HAP-1 (cell line): ENCODE data around the gene FKBP7.

Experiments
- DNase-seq, 2 experiments: peaks; one replicate each; pipeline ENCODE4 v3.0.0-alpha.2; 2016 to 2020; ENCODE audit warnings: low spot score in 2 of 2
- H3K27me3 ChIP-seq: fragments of 250-450 bp; sonication (Bioruptor Pico); 2 replicates; pipeline ENCODE4 v1.5.1; 2020; ENCODE audit warnings: low read depth, mild to moderate bottlenecking, moderate library complexity
- H3K36me3 ChIP-seq: fragments of 250-450 bp; sonication (Bioruptor Pico); replicated peaks from 2 replicates; pipeline ENCODE4 v1.5.1; 2020; ENCODE audit warnings: mild to moderate bottlenecking
- H3K4me1 ChIP-seq: fragments of 250-450 bp; sonication (Bioruptor Pico); 2 replicates; pipeline ENCODE4 v1.5.1; 2020; ENCODE audit warnings: mild to moderate bottlenecking
- H3K4me3 ChIP-seq: fragments of 250-450 bp; sonication (Bioruptor Pico); 2 replicates; pipeline ENCODE4 v1.5.1; 2020; ENCODE audit warnings: mild to moderate bottlenecking, moderate library complexity
- H3K9me3 ChIP-seq: fragments of 250-450 bp; sonication (Bioruptor Pico); 2 replicates; pipeline ENCODE4 v1.5.1; 2020; ENCODE audit warnings: mild to moderate bottlenecking, moderate library complexity
- in situ Hi-C: fragments of 300-500 bp; cut with MboI; formaldehyde crosslinking; loops from 3 replicates; pipeline ENCODE4 v1.14.3; 2020; ENCODE audit warnings: low sequenced_read_pairs, inconsistent platforms, mixed read lengths

FKBP7 gene

DNA sequence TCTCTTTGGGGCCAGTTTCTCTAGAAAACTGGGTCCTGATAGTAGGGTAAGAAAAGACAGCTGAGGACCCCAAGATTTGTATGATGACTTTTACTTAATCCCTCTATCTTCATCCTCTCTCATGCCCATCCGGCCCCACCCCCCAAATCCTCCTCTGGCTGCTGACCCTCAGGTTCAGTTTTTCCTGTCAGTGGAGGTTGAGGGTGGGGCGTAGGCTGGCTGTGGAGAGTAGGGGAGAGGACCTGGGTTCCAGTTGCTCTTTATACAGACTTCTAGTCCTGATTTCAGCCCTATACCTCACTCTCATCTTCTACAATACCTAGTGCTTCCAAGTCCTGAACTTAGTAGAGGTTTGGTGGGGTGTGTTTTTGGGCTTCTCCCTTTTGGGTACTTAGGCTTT, 30.2 kb upstream of the FKBP7 start:
- no peak overlapping the region for H3K4me3 ChIP-seq
- DNase-seq = no peak
- H3K27me3 ChIP-seq = no peaks in the 10 kb centered on the region
- peaks cover 4% of the 10 kb centered on the region for H3K36me3 ChIP-seq
- H3K4me1 ChIP-seq = peaks cover 23% of the 10 kb centered on the region
- H3K9me3 ChIP-seq = no peaks in the 10 kb centered on the region
- in situ Hi-C loops = no loop called here

DNA sequence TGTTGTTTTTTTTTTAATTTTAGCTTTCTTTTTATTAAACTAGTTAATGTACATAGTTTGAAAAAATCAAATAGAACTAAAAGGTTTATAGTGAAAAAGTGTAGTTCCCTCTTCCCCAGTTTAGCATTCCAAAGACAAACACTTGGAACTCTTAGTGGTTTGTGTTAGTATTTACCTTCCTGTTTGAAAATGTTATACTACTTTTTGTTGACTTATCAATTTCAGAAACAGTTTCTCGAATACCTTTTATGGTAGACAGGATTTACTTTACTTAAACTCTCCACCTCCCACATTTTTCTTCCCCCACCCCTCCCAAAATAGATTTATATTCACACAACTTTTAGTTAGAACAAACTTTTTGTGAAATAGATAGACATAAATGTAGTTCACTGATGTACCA, 28.5 kb upstream of the FKBP7 start:
- in situ Hi-C loops = no loop called here
- Histone ChIP-seq H3K9me3 (no peaks in the 10 kb centered on the region), H3K36me3 (peaks cover 18% of the 10 kb centered on the region), H3K4me1 (peaks cover 18% of the 10 kb centered on the region), H3K27me3 (no peaks in the 10 kb centered on the region), H3K4me3 (no peak overlapping the region)
- no peak for DNase-seq

DNA sequence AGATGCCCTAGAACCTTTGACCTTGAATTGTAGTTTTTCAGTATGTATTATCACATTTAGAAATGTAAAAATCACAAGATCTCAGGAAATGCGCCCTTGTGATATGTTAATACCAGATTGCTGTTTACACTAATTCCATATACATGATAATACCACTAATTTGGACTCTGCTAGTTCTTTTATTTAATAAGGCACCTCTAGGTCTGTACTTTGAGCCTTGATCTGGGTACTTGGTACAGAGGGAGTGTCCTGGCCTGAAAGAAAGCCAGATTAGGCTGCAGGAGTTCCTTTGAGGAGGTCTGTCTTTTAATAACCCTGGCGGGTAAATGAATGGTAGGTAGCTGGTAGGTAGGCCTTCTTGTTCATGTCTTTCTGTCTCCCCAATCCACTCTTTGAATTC, 28.1 kb upstream of the FKBP7 start:
- in situ Hi-C loops = no loop called here
- H3K36me3 ChIP-seq = peaks cover 22% of the 10 kb centered on the region
- H3K4me1 ChIP-seq = peaks cover 18% of the 10 kb centered on the region
- no peak overlapping the region for H3K4me3 ChIP-seq
- no peaks in the 10 kb centered on the region for H3K9me3 ChIP-seq
- peak; percentile 49 to 84 for DNase-seq
- H3K27me3 ChIP-seq = no peaks in the 10 kb centered on the region

DNA sequence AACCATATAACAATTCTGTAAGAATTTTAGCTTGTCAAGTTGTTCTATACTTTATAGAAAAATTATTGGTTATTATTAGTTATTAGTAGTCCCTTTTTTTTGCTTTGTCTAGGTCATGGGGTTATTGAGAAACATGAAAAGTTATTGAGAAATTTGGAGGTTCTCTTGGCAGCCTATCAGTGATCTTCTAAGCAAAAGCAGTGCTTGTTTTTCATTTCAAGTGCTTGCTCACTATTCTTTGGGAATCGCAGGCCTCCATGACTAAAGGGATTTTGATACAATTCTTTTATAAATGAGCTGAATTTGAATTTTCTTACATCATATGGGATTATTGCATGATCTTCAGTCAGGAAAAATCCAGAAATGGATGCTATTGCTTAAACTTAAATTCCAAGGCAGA, 27.7 kb upstream of the FKBP7 start:
- Histone ChIP-seq H3K4me1 (peaks cover 18% of the 10 kb centered on the region), H3K27me3 (no peaks in the 10 kb centered on the region), H3K36me3 (peaks cover 26% of the 10 kb centered on the region), H3K4me3 (no peak overlapping the region), H3K9me3 (no peaks in the 10 kb centered on the region)
- peak in 1 of 2 experiments; percentile 28 for DNase-seq
- in situ Hi-C loops = no loop called here

DNA sequence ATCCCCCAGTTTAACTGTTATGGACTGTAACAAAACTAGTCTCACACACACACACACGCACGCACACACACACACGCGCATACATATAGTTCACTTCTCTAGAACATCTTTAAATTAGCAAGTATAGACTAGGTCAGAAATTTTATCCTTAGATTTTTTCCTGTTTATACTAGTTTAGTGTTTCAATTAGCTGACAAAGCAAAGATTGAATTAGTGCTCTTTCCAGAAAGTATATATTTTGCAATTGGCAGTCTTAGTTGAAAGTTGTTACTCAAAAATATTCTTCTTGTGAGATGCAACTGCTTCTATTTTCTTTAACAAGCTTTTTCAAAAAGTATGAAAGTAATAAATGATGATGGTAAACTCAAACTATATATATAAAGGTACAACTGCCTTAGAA, 24.4 kb upstream of the FKBP7 start:
- Histone ChIP-seq H3K9me3 (no peaks in the 10 kb centered on the region), H3K4me3 (no peak overlapping the region), H3K27me3 (no peaks in the 10 kb centered on the region), H3K4me1 (peaks cover 26% of the 10 kb centered on the region), H3K36me3 (peaks cover 47% of the 10 kb centered on the region)
- no peak for DNase-seq
- in situ Hi-C loops = no loop called here

DNA sequence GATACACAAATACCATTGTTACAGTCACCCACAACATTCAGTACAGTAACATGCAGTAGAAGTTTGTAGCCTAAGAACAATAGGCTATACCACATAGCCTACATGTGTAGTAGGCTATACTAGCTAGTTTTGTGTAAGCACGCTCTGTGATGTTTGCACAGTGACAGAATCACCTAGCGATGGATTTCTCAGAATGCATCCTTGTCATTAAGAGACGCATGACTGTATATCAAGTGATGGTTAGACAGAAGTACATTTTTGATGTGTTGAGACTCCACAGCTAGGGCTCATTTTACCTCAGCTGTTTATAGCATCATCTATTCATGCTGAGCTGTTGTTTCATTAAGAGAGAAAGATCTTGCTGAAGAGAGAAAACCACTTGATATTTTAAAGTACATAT, 21.2 kb upstream of the FKBP7 start:
- in situ Hi-C loops = no loop called here
- DNase-seq = no peak
- H3K9me3 ChIP-seq = no peaks in the 10 kb centered on the region
- H3K36me3 ChIP-seq = peaks cover 63% of the 10 kb centered on the region
- H3K4me3 ChIP-seq = no peak overlapping the region
- no peaks in the 10 kb centered on the region for H3K27me3 ChIP-seq
- peaks cover 13% of the 10 kb centered on the region for H3K4me1 ChIP-seq

DNA sequence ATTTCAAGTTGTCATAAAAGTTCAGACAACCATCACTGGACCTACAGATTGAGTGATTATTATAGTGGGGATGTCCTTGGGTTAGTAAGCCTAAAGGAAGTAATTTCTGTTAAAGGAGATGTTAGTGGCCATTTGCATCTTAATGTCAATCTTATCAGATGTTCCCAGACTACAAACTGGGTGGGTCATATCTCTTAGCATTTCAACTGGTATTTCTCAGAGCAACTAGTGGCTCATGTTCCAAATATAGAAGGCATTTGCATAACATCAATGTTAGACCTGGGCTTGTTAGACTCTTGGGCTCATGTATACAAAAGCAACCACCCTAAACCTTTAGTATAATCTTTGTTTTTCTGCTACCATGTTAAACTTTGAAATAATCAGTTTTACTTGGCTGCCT, 19.7 kb upstream of the FKBP7 start:
- Histone ChIP-seq H3K4me1 (peaks cover 13% of the 10 kb centered on the region), H3K36me3 (peaks cover 59% of the 10 kb centered on the region), H3K9me3 (no peaks in the 10 kb centered on the region), H3K4me3 (no peak overlapping the region), H3K27me3 (no peaks in the 10 kb centered on the region)
- in situ Hi-C loops = no loop called here
- peak in 1 of 2 experiments; percentile 62 for DNase-seq

DNA sequence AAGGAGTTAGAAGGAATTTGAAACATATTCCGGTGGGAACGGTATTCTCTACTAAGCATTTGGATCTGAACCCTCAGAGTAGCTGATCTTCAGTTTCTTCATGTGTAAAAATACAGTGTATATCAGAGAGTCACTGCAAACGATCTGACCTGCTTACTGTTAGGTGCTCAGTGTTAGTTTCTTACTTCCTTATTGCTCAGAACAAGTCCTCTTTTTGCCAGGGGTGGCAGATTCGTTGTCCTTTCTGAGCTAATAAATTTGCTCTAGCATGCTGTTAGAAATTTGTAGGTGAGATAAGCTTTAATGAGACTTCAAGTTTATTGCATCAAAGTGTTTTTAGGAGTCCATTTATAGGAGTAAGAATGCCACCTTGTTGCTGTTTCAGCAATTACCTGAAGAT, 17.6 kb upstream of the FKBP7 start:
- Histone ChIP-seq H3K36me3 (peaks cover 55% of the 10 kb centered on the region), H3K4me1 (peaks cover 13% of the 10 kb centered on the region), H3K4me3 (no peak overlapping the region), H3K27me3 (no peaks in the 10 kb centered on the region), H3K9me3 (no peaks in the 10 kb centered on the region)
- no peak for DNase-seq
- in situ Hi-C loops = no loop called here

DNA sequence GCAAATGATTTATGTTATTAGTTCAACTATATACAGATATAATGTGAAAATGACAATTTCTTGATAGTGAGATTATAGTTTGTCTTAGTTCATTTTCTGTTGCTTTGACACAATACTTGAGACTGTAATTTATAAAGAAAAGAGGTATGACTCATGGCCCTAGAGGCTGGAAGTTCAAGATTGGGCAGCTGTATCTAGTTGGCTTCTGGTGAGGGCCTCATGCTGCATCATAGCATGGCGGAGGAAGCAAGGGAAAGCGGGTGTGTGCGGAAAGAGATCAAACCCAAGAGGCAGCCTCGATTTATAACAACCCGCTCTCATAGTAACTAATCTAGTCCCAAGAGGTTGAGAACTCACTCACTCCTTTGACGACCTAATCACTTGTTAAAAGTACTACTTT, 13.2 kb upstream of the FKBP7 start:
- H3K9me3 ChIP-seq = no peaks in the 10 kb centered on the region
- no peaks in the 10 kb centered on the region for H3K27me3 ChIP-seq
- DNase-seq = no peak
- H3K36me3 ChIP-seq = peaks cover 51% of the 10 kb centered on the region
- in situ Hi-C loops = no loop called here
- no peak overlapping the region for H3K4me3 ChIP-seq
- peaks cover 6% of the 10 kb centered on the region for H3K4me1 ChIP-seq

DNA sequence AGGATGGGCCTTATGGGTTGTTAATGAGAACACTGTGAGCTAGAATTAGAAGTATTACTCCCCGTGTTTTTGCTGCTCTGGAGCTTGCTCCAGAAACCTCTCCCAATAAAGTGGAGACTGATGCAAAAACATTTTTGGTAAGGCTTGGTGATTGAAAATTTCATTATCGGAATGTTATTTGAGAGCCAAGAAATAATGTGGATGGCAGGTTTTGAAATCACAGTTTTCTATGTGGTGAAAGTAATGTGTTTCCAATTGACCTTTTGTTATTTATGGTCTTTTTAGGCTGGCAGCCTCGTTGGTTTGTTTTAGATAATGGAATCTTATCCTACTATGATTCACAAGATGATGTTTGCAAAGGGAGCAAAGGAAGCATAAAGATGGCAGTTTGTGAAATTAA, 7.0 kb upstream of the FKBP7 start:
- DNase-seq = no peak
- Histone ChIP-seq H3K9me3 (no peaks in the 10 kb centered on the region), H3K4me3 (no peak overlapping the region), H3K36me3 (peaks cover 20% of the 10 kb centered on the region; the same call in 1 of the 2 replicates), H3K27me3 (no peaks in the 10 kb centered on the region), H3K4me1 (peaks cover 17% of the 10 kb centered on the region)
- in situ Hi-C loops = no loop called here

DNA sequence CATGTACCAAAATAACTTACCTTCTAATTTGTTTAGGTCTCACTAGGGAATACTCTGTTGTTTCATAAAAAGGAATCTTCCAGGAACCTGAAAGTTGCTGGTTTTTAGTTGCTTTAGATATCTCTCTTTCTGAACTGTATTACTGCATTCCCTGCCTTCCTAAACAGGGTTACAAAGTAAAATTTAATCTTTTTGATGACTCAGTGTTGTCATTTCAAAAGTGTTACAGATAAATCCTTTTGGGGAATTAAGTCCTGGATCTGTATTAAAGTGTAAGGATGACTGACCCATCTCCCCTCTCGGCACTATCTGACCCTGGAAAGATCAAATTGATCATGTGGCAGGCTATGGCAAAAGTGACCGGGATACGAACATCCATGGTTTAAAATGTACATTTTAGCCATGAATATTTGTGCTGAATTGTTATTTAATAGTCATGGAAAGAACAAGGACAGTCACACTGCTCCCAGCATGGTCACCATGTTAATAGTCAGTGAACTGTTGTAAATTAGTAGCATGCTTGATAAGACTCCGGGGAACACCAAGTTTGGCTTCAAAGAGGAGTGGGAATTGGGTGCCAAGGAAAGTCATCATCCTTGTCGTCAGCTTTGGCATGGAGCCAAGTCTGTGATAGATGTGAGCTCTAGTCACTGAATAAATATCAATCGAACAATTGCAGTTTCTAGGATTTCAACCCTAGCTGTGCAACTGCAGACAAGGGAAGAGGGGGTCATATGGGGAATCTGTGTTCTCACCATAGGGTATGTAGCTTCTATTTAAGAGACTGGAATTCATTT, 6.0 kb upstream of the FKBP7 start:
- no peaks in the 10 kb centered on the region for H3K27me3 ChIP-seq
- H3K9me3 ChIP-seq = no peaks in the 10 kb centered on the region
- in situ Hi-C loops = no loop called here
- H3K36me3 ChIP-seq = peaks cover 15% of the 10 kb centered on the region; the same call in 1 of the 2 replicates
- peak in 1 of 2 experiments; percentile 33 for DNase-seq
- peaks cover 23% of the 10 kb centered on the region for H3K4me1 ChIP-seq
- H3K4me3 ChIP-seq = no peak overlapping the region

DNA sequence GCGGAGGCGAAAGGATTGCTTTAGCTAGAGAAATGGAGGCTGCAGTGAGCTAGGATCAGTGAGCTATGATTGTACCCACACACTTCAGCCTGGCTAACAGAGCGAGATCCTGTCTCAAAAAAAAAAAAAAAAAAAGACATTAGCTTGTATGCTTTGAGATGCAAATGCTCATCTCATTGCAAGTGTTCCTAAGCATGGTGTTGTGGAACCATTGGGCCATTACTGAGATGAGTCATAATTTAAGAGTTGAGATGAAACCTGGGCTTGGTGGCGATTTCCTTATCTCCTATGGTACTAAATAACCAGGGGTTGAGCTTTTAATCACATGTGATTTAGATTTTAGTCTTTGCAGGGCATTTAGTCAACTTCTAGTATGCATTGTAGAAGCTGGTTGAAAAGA, 4.0 kb upstream of the FKBP7 start:
- H3K4me1 ChIP-seq = peaks cover 21% of the 10 kb centered on the region
- peak; percentile 35 to 67 for DNase-seq
- in situ Hi-C loops = no loop called here
- H3K27me3 ChIP-seq = no peaks in the 10 kb centered on the region
- peak overlapping the region; percentile 54 for H3K4me3 ChIP-seq
- H3K9me3 ChIP-seq = no peaks in the 10 kb centered on the region
- 0 out of 2 replicates have a peak, but pooled peaks cover 9% of the 10 kb centered on the region for H3K36me3 ChIP-seq

DNA sequence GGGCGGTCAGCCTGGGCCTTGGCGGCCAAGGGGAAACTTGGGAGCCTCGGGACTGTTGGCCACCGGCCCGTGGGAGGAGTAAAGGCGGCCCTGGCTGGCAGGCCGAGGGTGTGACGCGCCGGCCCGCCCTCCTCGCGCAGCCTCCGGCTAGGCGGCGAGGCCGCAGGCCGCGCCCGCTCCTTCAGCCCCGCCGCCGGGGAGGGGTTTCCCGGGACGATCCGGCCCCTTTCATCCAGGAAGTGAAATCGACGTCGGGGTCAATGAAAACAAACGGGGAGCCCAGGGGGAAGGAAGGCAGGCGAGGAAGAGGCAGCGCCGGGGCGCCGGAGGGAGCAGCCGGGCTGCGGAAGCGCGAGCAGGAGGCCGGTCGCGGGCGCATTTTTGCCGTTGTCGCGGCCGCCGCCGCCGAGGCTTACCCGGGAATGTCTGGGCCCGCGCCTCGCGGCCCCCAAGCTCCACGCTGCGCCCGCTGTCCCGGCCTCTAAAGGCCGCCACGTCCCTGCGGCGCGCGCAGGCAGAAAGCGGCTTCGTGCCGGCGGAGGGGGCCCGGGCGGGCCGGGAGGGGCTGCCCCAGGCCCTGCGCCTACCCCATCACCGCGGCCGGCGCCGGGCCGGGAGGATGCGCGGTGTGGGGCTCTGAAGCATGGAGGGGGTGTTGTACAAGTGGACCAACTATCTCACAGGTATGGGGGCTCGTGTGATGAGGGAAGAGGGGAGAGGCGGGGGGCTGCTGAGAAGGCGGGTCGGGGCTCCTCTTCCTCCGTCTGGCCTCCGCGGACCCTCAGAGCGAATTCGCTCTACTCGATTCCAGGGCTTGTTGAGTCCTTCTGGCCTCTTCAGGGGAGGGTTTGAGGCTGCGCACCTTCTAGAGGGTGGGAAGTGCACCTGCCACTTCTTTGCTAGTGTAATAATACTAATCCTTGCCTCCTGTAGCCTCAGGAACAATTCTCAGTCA, 2.1 kb upstream of the FKBP7 start, which contains the start of gene PLEKHA3:
Gene PLEKHA3, plus strand, starts transcription at position 231 of the 955 bp plus-strand sequence. Its CDS starts 413 bp downstream, at position 644.
- in situ Hi-C loops = no loop called here

DNA sequence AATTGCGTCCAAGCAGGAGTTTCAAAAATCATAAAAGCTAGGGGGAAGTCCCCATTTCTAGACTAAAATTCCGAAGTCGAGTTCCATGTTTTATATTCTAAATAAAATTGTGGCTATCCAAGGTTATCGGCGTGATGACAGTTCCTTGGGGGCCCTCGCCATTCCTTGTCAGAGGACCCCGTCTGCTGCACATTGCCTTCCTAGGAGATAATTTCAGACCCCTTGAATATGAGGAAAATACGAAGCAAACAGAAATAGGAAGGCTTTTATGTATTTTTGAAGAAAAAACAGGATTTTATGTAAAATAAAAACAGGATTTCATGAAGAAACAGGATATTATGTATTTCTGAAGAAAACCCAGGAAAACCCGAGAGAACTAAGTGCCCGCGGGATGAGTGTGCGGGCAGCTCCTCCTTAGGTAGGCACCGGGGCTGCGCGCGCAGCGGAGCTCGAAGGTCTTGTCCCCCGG, 1.4 kb upstream of the FKBP7 start:
- Histone ChIP-seq H3K4me1 (peaks cover 25% of the 10 kb centered on the region), H3K9me3 (no peaks in the 10 kb centered on the region), H3K27me3 (no peaks in the 10 kb centered on the region), H3K4me3 (peak overlapping the region; percentile 54), H3K36me3 (no peaks in the 10 kb centered on the region)
- in situ Hi-C loops = no loop called here
- DNase-seq = no peak

More for the DNA sequence above, 2.1 kb upstream of the FKBP7 start, which contains the start of gene PLEKHA3:
- peak; percentile 89 to 97 for DNase-seq
- 0 out of 2 replicates have a peak, but pooled peaks cover 1% of the 10 kb centered on the region for H3K36me3 ChIP-seq
- no peaks in the 10 kb centered on the region for H3K27me3 ChIP-seq
- H3K4me3 ChIP-seq = peak within 1 kb of the TSS; percentile 54
- peaks cover 25% of the 10 kb centered on the region for H3K4me1 ChIP-seq
- H3K9me3 ChIP-seq = no peaks in the 10 kb centered on the region
